Vagina (tissue), 2 donors: ENCODE measurements around the gene CD74. TPM values are rescaled to one million over a fixed set of nuclear protein-coding genes. Genes with fewer than 3 reads are reported as not detected.

Source experiments
- DNase-seq, 2 donors: peaks; one replicate each; pipeline ENCODE4 v3.0.0-alpha.2; 2017; ENCODE audit errors: extremely low spot score in 2 of 2
- H3K27ac ChIP-seq: fragments of 200-600 bp; sonication (generic); one replicate; pipeline ENCODE4 v1.5.1; 2019
- H3K27me3 ChIP-seq: fragments of 200-600 bp; sonication (generic); one replicate; pipeline ENCODE4 v1.5.1; 2019
- H3K36me3 ChIP-seq, 2 donors: fragments of 200-600 bp; sonication (generic); one replicate each; pipeline ENCODE4 v1.5.1; 2017 to 2019
- H3K4me1 ChIP-seq: fragments of 200-600 bp; sonication (generic); one replicate; pipeline ENCODE4 v1.5.1; 2019
- H3K4me3 ChIP-seq, 2 donors: fragments of 200-600 bp; sonication (generic); 1 replicate in 1 of 2; 2 replicates in 1 of 2; pipeline ENCODE4 v1.5.1; 2016 to 2019
- H3K9me3 ChIP-seq: fragments of 200-600 bp; sonication (generic); one replicate; pipeline ENCODE4 v1.5.1; 2019
- POLR2A ChIP-seq, 2 donors: fragments of 450-650 bp; IDR thresholded peaks; one replicate each; pipeline ENCODE4 v1.6.1; 2017; ENCODE audit warnings: antibody characterized with exemption in 2 of 2, mild to moderate bottlenecking in 2 of 2, moderate library complexity in 2 of 2
- POLR2AphosphoS5 ChIP-seq, 2 donors: sonication (generic); formaldehyde crosslinking; IDR thresholded peaks; one replicate each; pipeline ENCODE4 v1.9.0; 2017; ENCODE audit warnings: antibody characterized with exemption in 2 of 2, mild to moderate bottlenecking in 2 of 2, low read depth in 1 of 2; ENCODE audit not compliant: insufficient read depth in 1 of 2
- intact Hi-C: fragments of 100-400 bp; cut with DNase I; formaldehyde crosslinking; loops from one replicate; pipeline ENCODE4 v1.15.1; 2023
- total RNA-seq: library from RNA; depleted of rRNA; stranded (reverse); fragments of >200 nt; gene quantifications from one replicate; pipeline ENCODE4 v1.2.3, GENCODE V29; 2016
- TF ChIP-seq, protein P1 (sequence below), 3 experiments: fragments of 450-650 bp in 2 of 3; fragments of 200-600 bp in 1 of 3; sonication (generic) in 1 of 3; IDR thresholded peaks; one replicate each; pipeline ENCODE4 v1.5.1; 2017 to 2019; ENCODE audit warnings: antibody characterized with exemption in 3 of 3, mild to moderate bottlenecking in 2 of 3, moderate library complexity in 2 of 3

CD74 gene
- total RNA-seq, 1 donor from 2014 or later = 530 TPM

DNA sequence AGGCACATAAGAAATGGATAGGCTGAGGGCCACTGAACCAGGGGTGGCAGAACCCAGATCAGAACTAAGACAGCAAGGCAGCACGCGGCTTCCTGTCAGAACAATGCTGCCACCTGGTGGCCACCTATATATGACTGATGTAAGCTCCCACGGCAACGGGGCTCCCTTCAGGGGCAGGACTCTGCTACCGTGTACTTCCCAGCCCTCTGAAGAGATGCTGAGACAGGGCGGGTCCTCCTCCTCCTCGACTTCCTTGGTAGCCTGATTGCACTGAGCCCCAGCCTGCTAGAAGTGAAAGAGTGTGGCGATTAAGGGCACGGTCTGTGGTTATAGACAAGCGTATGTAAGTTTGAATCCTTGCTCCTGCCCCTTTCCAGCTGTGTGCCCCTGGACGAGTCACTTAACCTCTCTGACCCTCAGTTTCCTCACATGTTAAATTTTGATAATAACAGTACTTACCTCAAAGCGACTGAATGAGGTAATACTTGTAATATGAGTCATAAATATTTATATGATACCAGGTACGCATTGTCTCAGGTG lies 23.5 kb upstream of the CD74 start:
- H3K4me1 ChIP-seq = peaks cover 8% of the 10 kb centered on the region
- intact Hi-C loops = no loop called here

DNA sequence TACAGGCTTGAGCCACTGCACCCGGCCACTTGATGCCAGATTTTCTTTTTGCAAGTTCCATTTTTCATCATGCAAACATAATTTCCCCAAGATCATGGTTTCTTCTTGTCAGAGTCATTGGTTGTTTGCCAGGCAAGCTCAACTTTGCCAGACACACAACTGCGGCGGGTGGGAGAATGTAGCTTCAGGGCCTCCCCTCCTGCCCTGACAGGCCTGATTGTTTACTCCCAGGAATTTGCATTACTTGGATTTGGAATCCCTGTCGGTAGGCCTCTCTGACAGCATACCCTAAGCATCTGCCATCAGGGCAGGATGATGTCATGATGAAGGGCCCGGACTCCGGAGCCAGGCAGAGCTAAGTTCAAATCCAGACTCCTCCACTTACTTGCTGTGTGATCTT lies 21.8 kb upstream of the CD74 start:
- Histone ChIP-seq H3K27ac (no peak overlapping the region), H3K4me3 (no peak overlapping the region), H3K27me3 (no peaks in the 10 kb centered on the region), H3K9me3 (no peaks in the 10 kb centered on the region), H3K4me1 (peaks cover 8% of the 10 kb centered on the region), H3K36me3 (no peaks in the 10 kb centered on the region)
- intact Hi-C loops = no loop called here
- DNase-seq = no peak
- TF ChIP-seq, protein P1, sequence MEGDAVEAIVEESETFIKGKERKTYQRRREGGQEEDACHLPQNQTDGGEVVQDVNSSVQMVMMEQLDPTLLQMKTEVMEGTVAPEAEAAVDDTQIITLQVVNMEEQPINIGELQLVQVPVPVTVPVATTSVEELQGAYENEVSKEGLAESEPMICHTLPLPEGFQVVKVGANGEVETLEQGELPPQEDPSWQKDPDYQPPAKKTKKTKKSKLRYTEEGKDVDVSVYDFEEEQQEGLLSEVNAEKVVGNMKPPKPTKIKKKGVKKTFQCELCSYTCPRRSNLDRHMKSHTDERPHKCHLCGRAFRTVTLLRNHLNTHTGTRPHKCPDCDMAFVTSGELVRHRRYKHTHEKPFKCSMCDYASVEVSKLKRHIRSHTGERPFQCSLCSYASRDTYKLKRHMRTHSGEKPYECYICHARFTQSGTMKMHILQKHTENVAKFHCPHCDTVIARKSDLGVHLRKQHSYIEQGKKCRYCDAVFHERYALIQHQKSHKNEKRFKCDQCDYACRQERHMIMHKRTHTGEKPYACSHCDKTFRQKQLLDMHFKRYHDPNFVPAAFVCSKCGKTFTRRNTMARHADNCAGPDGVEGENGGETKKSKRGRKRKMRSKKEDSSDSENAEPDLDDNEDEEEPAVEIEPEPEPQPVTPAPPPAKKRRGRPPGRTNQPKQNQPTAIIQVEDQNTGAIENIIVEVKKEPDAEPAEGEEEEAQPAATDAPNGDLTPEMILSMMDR (IDR thresholded peaks at IDR 0.05) = no peak
- TF ChIP-seq POLR2A (IDR thresholded peaks at IDR 0.05) (no peak), POLR2AphosphoS5 (IDR thresholded peaks at IDR 0.05; ENCODE audit: insufficient read depth in 1 of 2, low read depth in 1 of 2) (no peak)

More for the DNA sequence above, 23.5 kb upstream of the CD74 start:
- H3K27me3 ChIP-seq = no peaks in the 10 kb centered on the region
- H3K9me3 ChIP-seq = no peaks in the 10 kb centered on the region
- TF ChIP-seq POLR2A (IDR thresholded peaks at IDR 0.05) (no peak), POLR2AphosphoS5 (IDR thresholded peaks at IDR 0.05; ENCODE audit: insufficient read depth in 1 of 2, low read depth in 1 of 2) (no peak)
- TF ChIP-seq, protein P1 (IDR thresholded peaks at IDR 0.05) = peak; percentile 74 to 82 (median 78)
- DNase-seq = no peak
- no peak overlapping the region for H3K27ac ChIP-seq
- no peaks in the 10 kb centered on the region for H3K36me3 ChIP-seq
- H3K4me3 ChIP-seq = no peak overlapping the region

DNA sequence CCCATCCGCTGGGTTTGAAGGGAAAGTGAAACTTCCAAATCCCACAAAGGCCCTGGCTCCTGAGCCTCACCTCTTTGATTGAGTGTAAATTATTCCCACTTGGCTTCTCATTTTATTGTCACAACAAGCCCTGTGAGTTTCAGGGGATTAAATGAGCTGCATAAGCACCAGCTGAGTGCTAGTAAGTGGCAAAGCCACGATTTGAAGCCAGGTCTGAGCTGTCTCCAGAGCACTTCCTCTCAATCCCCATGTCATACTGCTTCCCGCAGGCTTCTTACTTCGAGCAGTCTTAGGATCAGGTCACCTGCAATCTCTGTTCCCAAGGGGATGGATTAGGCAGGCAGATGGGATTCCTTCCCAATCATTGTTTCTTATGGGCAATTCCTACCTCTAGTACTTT lies 18.9 kb upstream of the CD74 start:
- Histone ChIP-seq H3K27ac (no peak overlapping the region), H3K27me3 (no peaks in the 10 kb centered on the region), H3K4me1 (peaks cover 8% of the 10 kb centered on the region), H3K9me3 (no peaks in the 10 kb centered on the region), H3K36me3 (no peaks in the 10 kb centered on the region), H3K4me3 (no peak overlapping the region)
- TF ChIP-seq POLR2AphosphoS5 (IDR thresholded peaks at IDR 0.05; ENCODE audit: insufficient read depth in 1 of 2, low read depth in 1 of 2) = no peak
- TF ChIP-seq, protein P1 (IDR thresholded peaks at IDR 0.05) = no peak
- intact Hi-C loops = no loop called here
- DNase-seq = no peak

DNA sequence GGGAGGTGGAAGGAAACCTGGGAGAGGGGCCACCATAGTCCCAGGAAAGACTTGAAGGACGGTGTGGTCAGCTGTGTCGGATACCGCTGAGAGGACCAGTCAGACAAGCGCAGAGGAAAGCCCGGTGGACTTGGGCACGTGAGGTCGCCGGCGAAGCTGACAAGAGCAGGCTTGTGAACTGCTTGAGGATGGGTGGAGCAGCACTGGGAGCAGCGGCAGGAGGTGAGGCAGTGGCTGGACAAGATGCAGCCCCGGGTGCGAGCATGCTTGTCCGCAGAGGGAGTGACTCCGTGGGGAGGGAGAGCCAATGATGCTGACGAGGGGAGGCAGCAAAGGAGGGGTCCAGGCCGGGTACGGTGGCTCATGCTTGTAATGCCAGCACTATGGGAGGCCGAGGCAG lies 18.3 kb upstream of the CD74 start:
- no peak for DNase-seq
- Histone ChIP-seq H3K27ac (no peak overlapping the region), H3K9me3 (no peaks in the 10 kb centered on the region), H3K36me3 (no peaks in the 10 kb centered on the region), H3K4me1 (peaks cover 3% of the 10 kb centered on the region), H3K27me3 (no peaks in the 10 kb centered on the region), H3K4me3 (no peak overlapping the region)
- intact Hi-C loops = no loop called here
- TF ChIP-seq POLR2AphosphoS5 (IDR thresholded peaks at IDR 0.05; ENCODE audit: insufficient read depth in 1 of 2, low read depth in 1 of 2) (no peak), POLR2A (IDR thresholded peaks at IDR 0.05) (no peak)
- TF ChIP-seq, protein P1 (IDR thresholded peaks at IDR 0.05) = no peak

DNA sequence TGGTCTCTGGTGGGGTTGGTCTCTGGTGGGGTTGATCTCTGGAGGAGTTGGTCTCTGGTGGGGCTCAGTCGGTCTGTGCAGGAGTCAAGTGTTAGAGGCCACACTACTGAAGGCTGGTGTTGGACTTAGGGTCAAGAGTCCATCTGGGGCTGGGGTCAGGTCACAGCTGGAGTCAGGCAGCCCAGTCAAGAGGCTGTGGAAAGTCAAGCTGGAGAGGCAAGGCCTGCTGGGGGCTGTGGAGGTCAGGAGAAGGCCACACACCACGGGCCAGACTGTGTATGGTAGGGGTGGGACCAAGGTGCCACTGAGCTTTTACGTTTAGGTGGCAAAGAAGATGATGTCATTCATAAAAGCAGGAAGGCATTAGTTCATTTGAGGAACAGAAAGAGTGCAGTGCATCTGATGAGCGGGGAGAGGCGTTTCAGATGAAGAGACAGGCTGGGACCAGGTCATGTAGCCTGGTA lies 16.7 kb upstream of the CD74 start:
- no peaks in the 10 kb centered on the region for H3K27me3 ChIP-seq
- H3K27ac ChIP-seq = no peak overlapping the region
- intact Hi-C loops = no loop called here

More for the DNA sequence above, 16.7 kb upstream of the CD74 start:
- H3K36me3 ChIP-seq = no peaks in the 10 kb centered on the region
- no peaks in the 10 kb centered on the region for H3K4me1 ChIP-seq
- TF ChIP-seq POLR2A (IDR thresholded peaks at IDR 0.05) (no peak), POLR2AphosphoS5 (IDR thresholded peaks at IDR 0.05; ENCODE audit: insufficient read depth in 1 of 2, low read depth in 1 of 2) (no peak)
- TF ChIP-seq, protein P1 (IDR thresholded peaks at IDR 0.05) = no peak
- no peak overlapping the region for H3K4me3 ChIP-seq
- H3K9me3 ChIP-seq = no peaks in the 10 kb centered on the region
- DNase-seq = no peak
